Endothelial cell of umbilical vein (primary cell): ENCODE measurements around the gene OR51E2. TPM values are rescaled to one million over a fixed set of nuclear protein-coding genes. Genes with fewer than 3 reads are reported as not detected.

ENCODE experiments used
- BruUV-seq: library from RNA; stranded (reverse); fragments of 400-500 nt; replicated peaks from 2 replicates; lab custom pipeline; 2021; lab: Mats Ljungman, UMichigan
- CTCF ChIA-PET: fragments of 300-600, 350-600 bp; sonication (Branson Sonifier 250); formaldehyde crosslinking; loops from one replicate; lab custom pipeline; 2021; ENCODE audit warnings: antibody characterized with exemption, inconsistent platforms; lab: Charles Lee
- POLR2A ChIA-PET: fragments of 300-600, 350-600 bp; sonication (Branson Sonifier 250); formaldehyde crosslinking; loops from one replicate; lab custom pipeline; 2021; ENCODE audit warnings: antibody characterized with exemption, inconsistent platforms; lab: Charles Lee
- DNase-seq: peaks from one replicate; pipeline ENCODE4 v3.0.0-alpha.2; 2011; ENCODE audit warnings: low read depth, low spot score
- FAIRE-seq: peaks from 2 replicates; lab custom pipeline; 2011; peaks lifted over from hg19 to GRCh38; lab: Jason Lieb, UNC
- H2AFZ ChIP-seq: 2 replicates; pipeline ENCODE4 v1.6.0; 2012; ENCODE audit warnings: low read depth, low read length, control low read depth, inconsistent platforms
- H3K27ac ChIP-seq: 2 replicates; pipeline ENCODE4 v1.5.1; 2011; ENCODE audit warnings: low read depth, mild to moderate bottlenecking, control low read depth, low read length, moderate library complexity; ENCODE audit not compliant: insufficient read depth
- H3K27me3 ChIP-seq, 2 experiments: 2 replicates each; pipeline versions ENCODE4 v1.6.0 to v1.6.1; 2011; ENCODE audit warnings: low read length in 2 of 2, mixed read lengths in 1 of 2; ENCODE audit not compliant: control insufficient read depth in 2 of 2, insufficient read depth in 2 of 2
- H3K36me3 ChIP-seq, 2 experiments: 2 replicates in 1 of 2; 3 replicates in 1 of 2; pipeline ENCODE4 v1.5.1; 2011; ENCODE audit warnings: low read length in 2 of 2, mild to moderate bottlenecking in 1 of 2, moderate library complexity in 1 of 2; ENCODE audit not compliant: control insufficient read depth in 2 of 2, insufficient read depth in 2 of 2; ENCODE audit errors: extremely low read depth in 1 of 2
- H3K4me1 ChIP-seq: 3 replicates; pipeline ENCODE4 v1.5.1; 2011; ENCODE audit warnings: mild to moderate bottlenecking, low read length; ENCODE audit not compliant: control insufficient read depth, insufficient read depth; ENCODE audit errors: extremely low read depth
- H3K4me2 ChIP-seq: 2 replicates; pipeline ENCODE4 v1.6.1; 2011; ENCODE audit warnings: low read length, control low read depth, mixed read lengths; ENCODE audit not compliant: insufficient read depth
- H3K4me3 ChIP-seq, 3 experiments: fragments of 200-600 bp in 1 of 3; sonication (generic), shearing (Covaris generic) in 1 of 3; replicated peaks in 1 of 3; 2 replicates each; pipeline ENCODE4 v1.5.1; 2011 to 2016; ENCODE audit warnings: control low read depth in 3 of 3, low read length in 3 of 3, mild to moderate bottlenecking in 2 of 3, inconsistent platforms in 1 of 3, low read depth in 1 of 3, moderate library complexity in 1 of 3; ENCODE audit not compliant: insufficient read depth in 1 of 3
- H3K79me2 ChIP-seq: 2 replicates; pipeline ENCODE4 v1.6.0; 2012; ENCODE audit warnings: low read length, inconsistent platforms; ENCODE audit not compliant: control insufficient read depth, insufficient read depth
- H3K9ac ChIP-seq: replicated peaks from 2 replicates; pipeline ENCODE3; 2011; ENCODE audit warnings: low read length, control low read depth; ENCODE audit not compliant: insufficient read depth; ENCODE audit errors: extremely low read depth
- H3K9me1 ChIP-seq: replicated peaks from 3 replicates; pipeline ENCODE4 v1.6.0; 2011; ENCODE audit warnings: mild to moderate bottlenecking, low read length; ENCODE audit not compliant: control insufficient read depth, insufficient read depth; ENCODE audit errors: extremely low read depth
- H3K9me3 ChIP-seq: replicated peaks from 2 replicates; pipeline ENCODE4 v1.5.1; 2012; ENCODE audit warnings: low read length, inconsistent platforms; ENCODE audit not compliant: control insufficient read depth, insufficient read depth
- H4K20me1 ChIP-seq: replicated peaks from 2 replicates; pipeline ENCODE3; 2011; ENCODE audit warnings: mild to moderate bottlenecking, low read length; ENCODE audit not compliant: control insufficient read depth, insufficient read depth; ENCODE audit errors: extremely low read depth
- CTCF ChIP-seq, 2 donors: IDR thresholded peaks; 1 replicate in 1 of 2; 2 replicates in 1 of 2; pipeline ENCODE4 v1.5.1; 2011; ENCODE audit warnings: low read length in 2 of 2, mild to moderate bottlenecking in 2 of 2, moderate library complexity in 2 of 2, control low read depth in 1 of 2, inconsistent platforms in 1 of 2, low read depth in 1 of 2; ENCODE audit not compliant: insufficient read depth in 1 of 2; ENCODE audit errors: extremely low read depth in 1 of 2
- EZH2 ChIP-seq: IDR thresholded peaks from 2 replicates; pipeline ENCODE4 v1.6.1; 2012; ENCODE audit warnings: borderline replicate concordance, low read depth, mild to moderate bottlenecking, moderate library complexity, low read length, inconsistent platforms; ENCODE audit not compliant: severe bottlenecking
- FOS ChIP-seq: IDR thresholded peaks from 2 replicates; pipeline ENCODE4 v1.6.1; 2011; ENCODE audit warnings: mild to moderate bottlenecking, low read length, moderate library complexity, borderline replicate concordance; ENCODE audit not compliant: insufficient read depth
- GATA2 ChIP-seq: IDR thresholded peaks from 2 replicates; pipeline ENCODE4 v1.7.0; 2011; ENCODE audit warnings: low read depth, mild to moderate bottlenecking, moderate library complexity, mixed read lengths, low read length; ENCODE audit not compliant: insufficient read length, insufficient read depth
- JUN ChIP-seq: IDR thresholded peaks from 2 replicates; pipeline ENCODE4 v1.6.1; 2011; ENCODE audit warnings: borderline replicate concordance, low read depth; ENCODE audit not compliant: insufficient read length, insufficient read depth
- MYC ChIP-seq: IDR thresholded peaks from one replicate; pipeline ENCODE4 v1.6.1; 2011; ENCODE audit warnings: mild to moderate bottlenecking, low read depth, low read length
- POLR2A ChIP-seq: IDR thresholded peaks from 2 replicates; pipeline ENCODE4 v1.6.1; 2012; ENCODE audit warnings: low read depth, mild to moderate bottlenecking, control low read depth, low read length
- POLR2AphosphoS5 ChIP-seq: IDR thresholded peaks from 2 replicates; pipeline ENCODE4 v1.6.1; 2012; ENCODE audit warnings: low read depth, mild to moderate bottlenecking, control low read depth, low read length, moderate library complexity; ENCODE audit not compliant: insufficient read depth
- dilution Hi-C: fragments of 300-500 bp; cut with MboI; formaldehyde crosslinking; loops from one replicate; pipeline ENCODE4 v1.15.0; 2019; ENCODE audit warnings: low sequenced_read_pairs; ENCODE audit not compliant: extremely low pct_ligation_motif_present
- intact Hi-C: fragments of 100-400 bp; cut with micrococcal nuclease; formaldehyde crosslinking; loops from one replicate; pipeline ENCODE4 v1.10.0; 2022
- polyA plus RNA-seq, 4 experiments: library from polyadenylated mRNA; depleted of rRNA in 3 of 4; stranded (reverse) in 3 of 4; unstranded in 1 of 4; fragments of >200 nt; gene quantifications; 2 replicates each; pipeline versions ENCODE4 v1.2.1 to v1.2.3, GENCODE V29; 2011 to 2012; ENCODE audit warnings: missing spikeins in 1 of 4
- total RNA-seq: library from RNA; stranded (reverse); gene quantifications from 2 replicates; pipeline ENCODE4 v1.2.3, GENCODE V29; 2021

Gene OR51E2
- total and polyA plus RNA-seq, 2 donors (not counting 3 experiments of a cell fraction or from before 2014, with no cell fraction given): not detected

- Histone ChIP-seq H3K27ac (no peak overlapping the region), H3K9me1 (no peaks in the 10 kb centered on the region), H3K4me2 (no peak overlapping the region), H4K20me1 (no peaks in the 10 kb centered on the region), H3K9me3 (no peaks in the 10 kb centered on the region), H3K4me3 (no peak overlapping the region), H3K27me3 (no peaks in the 10 kb centered on the region), H3K4me1 (no peaks in the 10 kb centered on the region), H3K36me3 (no peaks in the 10 kb centered on the region), H3K9ac (no peak overlapping the region), H3K79me2 (no peaks in the 10 kb centered on the region), H2AFZ (no peak overlapping the region)
- no peak for TF ChIP-seq FOS
- no peak for TF ChIP-seq EZH2
- no peak for TF ChIP-seq CTCF (IDR thresholded peaks at IDR 0.05; ENCODE audit: extremely low read depth in 1 of 2, insufficient read depth in 1 of 2, low read depth in 1 of 2, low read length in 2 of 2)
- TF ChIP-seq POLR2AphosphoS5: no peak
- no peak for TF ChIP-seq GATA2
- no peak for TF ChIP-seq JUN
- TF ChIP-seq MYC: no peak
- TF ChIP-seq POLR2A: no peak
- no TSS peak for BruUV-seq
- ChIA-PET CTCF (no interaction called here), POLR2A (no interaction called here)
- DNase-seq: no peak
- dilution Hi-C loops: no loop called here
- no peak for FAIRE-seq
- intact Hi-C loops: no loop called here
Observed at GRCh38 chr11:4740735-4741134, 43.1 kb upstream of the OR51E2 start.
